A549 treated with AZD2906 at 1 μM for 4 hours (cell line): Measurements from ENCODE around the gene SLC39A5. TPM values are rescaled to one million over a fixed set of nuclear protein-coding genes. Genes with fewer than 3 reads are reported as not detected.

Source experiments
- total RNA-seq: library from RNA; stranded (reverse); fragments of 200-300 nt; extraction: Qiagen RNA extraction; gene quantifications from 5 replicates; pipeline ENCODE4 v1.2.3, GENCODE V29; 2022

SLC39A5 gene
- total RNA-seq: 0.05 to 0.08 TPM in 2 of 5 replicates, not detected in the others

GRCh38 chr12:56229916-56230431 lies at the start of gene SLC39A5:
Gene SLC39A5, plus strand, starts transcription at chr12:56230051. Its CDS starts 1,224 bp downstream, at chr12:56231275.

GRCh38 chr12:56189099-56189917 lies 40.5 kb upstream of the SLC39A5 start, which contains the start of gene SMARCC2:
Gene SMARCC2, minus strand, starts transcription at chr12:56189483. Its CDS starts 22 bp downstream, at chr12:56189461.

DNA sequence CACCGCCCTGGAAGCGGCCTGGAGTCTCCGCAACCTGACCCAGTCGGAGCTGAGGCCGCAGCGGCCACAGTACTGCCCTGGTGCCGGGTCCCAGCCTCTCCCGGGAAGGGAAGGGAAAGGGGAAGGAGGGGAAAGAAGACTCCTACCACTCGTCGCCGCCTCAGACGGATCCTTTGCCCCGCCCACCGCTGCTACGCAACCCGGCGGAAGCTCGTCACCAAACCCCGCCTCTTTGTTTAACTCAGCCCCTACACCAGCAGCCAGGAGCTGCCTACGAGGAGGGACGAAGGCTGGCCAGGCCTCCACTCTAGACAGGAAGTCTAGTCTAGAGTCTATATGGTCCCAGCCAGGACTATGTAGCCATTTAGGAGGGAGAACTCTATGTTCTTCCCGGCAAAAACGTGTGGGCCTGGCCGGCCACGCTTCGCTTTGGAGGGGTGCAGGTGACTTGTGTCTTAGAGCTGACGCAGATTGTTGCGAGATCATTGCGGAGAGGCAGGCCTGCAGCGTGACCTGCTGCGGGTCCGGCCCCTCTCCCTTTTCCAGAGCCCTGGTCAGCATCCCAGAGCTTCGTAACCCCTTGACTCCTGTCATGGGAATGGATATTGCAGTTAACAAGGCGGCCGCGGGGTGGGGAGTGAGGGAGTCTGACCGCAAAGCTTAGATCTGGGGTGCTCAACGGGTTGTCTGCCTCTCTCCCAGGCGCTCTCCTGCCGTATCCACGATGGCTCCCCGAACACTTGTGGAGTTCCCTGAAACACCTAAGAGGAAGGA lies 7.9 kb upstream of the SLC39A5 start, which contains the start of gene RNF41:
Gene RNF41 (minus strand): TSS at position 166 of the 774 bp plus-strand sequence. CDS start 7,875 bp downstream, outside the sequence.

GRCh38 chr12:56224102-56224701 lies 5.6 kb upstream of the SLC39A5 start, which contains the start of gene NABP2:
Gene NABP2, plus strand, starts transcription at chr12:56224342. Its CDS starts 515 bp downstream, at chr12:56224857.

GRCh38 chr12:56258068-56258819 lies 28.4 kb downstream of the SLC39A5 start, which contains the start of gene ANKRD52:
Gene ANKRD52, minus strand, starts transcription at chr12:56258384. Its CDS starts 115 bp downstream, at chr12:56258269.

DNA sequence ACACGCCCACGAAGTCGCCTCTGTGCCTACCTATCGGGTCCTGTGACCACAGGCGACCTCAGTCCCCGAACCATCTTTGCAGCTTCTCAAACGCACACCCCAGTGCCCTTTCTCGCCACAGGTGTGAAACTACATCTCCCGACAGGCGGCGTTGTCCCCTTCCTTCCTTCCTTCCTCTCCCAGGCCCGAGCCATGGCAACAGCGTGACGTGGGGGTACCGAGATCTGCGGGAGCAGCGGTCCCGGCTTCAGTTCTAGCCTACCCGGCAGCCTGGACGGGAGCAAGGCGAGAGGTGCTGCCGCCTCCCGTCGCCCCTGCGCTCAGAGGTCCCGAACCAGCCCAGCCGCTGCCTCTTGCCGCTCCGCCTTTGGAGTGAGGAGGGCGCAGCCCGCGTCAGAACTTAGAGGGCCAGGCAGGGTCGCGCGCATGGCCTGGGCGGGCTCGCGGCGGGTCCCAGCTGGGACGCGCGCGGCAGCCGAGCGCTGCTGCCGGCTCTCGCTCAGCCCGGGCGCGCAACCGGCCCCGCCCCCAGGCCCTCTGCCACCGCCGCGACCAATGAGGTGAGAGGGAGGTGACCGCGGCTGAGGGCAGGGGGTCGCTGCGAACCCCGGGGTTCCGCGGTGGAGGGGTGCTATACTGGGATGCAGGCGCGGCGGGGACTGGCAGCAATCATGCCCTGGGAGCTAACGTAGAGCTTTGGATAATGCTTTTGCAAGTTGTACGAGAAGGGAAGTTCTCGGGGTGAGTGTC lies 37.0 kb downstream of the SLC39A5 start, which contains the start of gene COQ10A:
Gene COQ10A (plus strand): TSS at position 250 of the 750 bp plus-strand sequence. CDS start 177 bp downstream, at position 427.

Other genes starting within 250 kb of the SLC39A5 start
- 7.5 to 10.0 TPM (median 8.7 TPM) in 5 replicates for gene SUOX, start 232.8 kb upstream of the SLC39A5 start, total RNA-seq
- 2.0 to 3.0 TPM (median 2.5 TPM) in 5 replicates for gene IKZF4, start 209.0 kb upstream of the SLC39A5 start, total RNA-seq
- gene RPS26, start 188.1 kb upstream of the SLC39A5 start, total RNA-seq: 589 to 809 TPM (median 704 TPM) in 5 replicates
- gene ERBB3, start 149.9 kb upstream of the SLC39A5 start, total RNA-seq: 0.98 to 2.4 TPM (median 1.1 TPM) in 5 replicates
- gene PA2G4, start 125.5 kb upstream of the SLC39A5 start, total RNA-seq: 263 to 349 TPM (median 284 TPM) in 5 replicates
- gene RPL41, start 113.4 kb upstream of the SLC39A5 start, total RNA-seq: 4,788 to 5,894 TPM (median 5,599 TPM) in 5 replicates
- gene ZC3H10, start 111.8 kb upstream of the SLC39A5 start, total RNA-seq: 2.6 to 4.1 TPM (median 2.8 TPM) in 5 replicates
- 59.6 to 64.9 TPM (median 64.2 TPM) in 5 replicates for gene ESYT1, start 101.8 kb upstream of the SLC39A5 start, total RNA-seq
- 69.1 to 84.7 TPM (median 80.8 TPM) in 5 replicates for gene MYL6B, start 77.5 kb upstream of the SLC39A5 start, total RNA-seq
- gene MYL6, start 71.7 kb upstream of the SLC39A5 start, total RNA-seq: 2,187 to 2,775 TPM (median 2,288 TPM) in 5 replicates
- 28.2 to 35.7 TPM (median 31.2 TPM) in 5 replicates for gene SMARCC2, start 40.6 kb upstream of the SLC39A5 start, total RNA-seq
- 21.7 to 26.5 TPM (median 25.1 TPM) in 5 replicates for gene RNF41, start 8.1 kb upstream of the SLC39A5 start, total RNA-seq
- gene NABP2, start 5.7 kb upstream of the SLC39A5 start, total RNA-seq: 54.9 to 59.8 TPM (median 58.5 TPM) in 5 replicates
- 36.2 to 45.1 TPM (median 38.3 TPM) in 5 replicates for gene ANKRD52, start 28.3 kb downstream of the SLC39A5 start, total RNA-seq
- gene COQ10A, start 36.9 kb downstream of the SLC39A5 start, total RNA-seq: 12.1 to 14.7 TPM (median 14.2 TPM) in 5 replicates
- gene CS, start 70.3 kb downstream of the SLC39A5 start, total RNA-seq: 144 to 175 TPM (median 152 TPM) in 5 replicates
- gene CNPY2, start 85.9 kb downstream of the SLC39A5 start, total RNA-seq: 108 to 151 TPM (median 138 TPM) in 5 replicates
- gene PAN2, start 103.9 kb downstream of the SLC39A5 start, total RNA-seq: 10.3 to 14.2 TPM (median 13.9 TPM) in 5 replicates
- gene IL23A, start 108.8 kb downstream of the SLC39A5 start, total RNA-seq: 0.31 to 0.52 TPM (median 0.38 TPM) in 5 replicates
- gene STAT2, start 130.1 kb downstream of the SLC39A5 start, total RNA-seq: 10.7 to 13.2 TPM (median 11.1 TPM) in 5 replicates
- gene APOF, start 132.8 kb downstream of the SLC39A5 start, total RNA-seq: not detected in 5 replicates
- 31.5 to 36.5 TPM (median 34.9 TPM) in 5 replicates for gene TIMELESS, start 219.4 kb downstream of the SLC39A5 start, total RNA-seq
- 0.07 to 0.09 TPM in 2 of 5 replicates, not detected in the others for gene MIP, start 224.6 kb downstream of the SLC39A5 start, total RNA-seq
- gene SPRYD4, start 238.5 kb downstream of the SLC39A5 start, total RNA-seq: 1.8 to 1.9 TPM (median 1.9 TPM) in 5 replicates